HEK293 (cell line): ENCODE measurements around the gene LRIT1.

Experiments
- CTCF ChIA-PET: fragments of 350-600 bp; formaldehyde crosslinking; extraction: SDS; loops from one replicate; lab custom pipeline; 2021; ENCODE audit warnings: antibody characterized with exemption; lab: Yijun Ruan, JAX
- POLR2A ChIA-PET: fragments of 300-600 bp; formaldehyde crosslinking; extraction: SDS; loops from one replicate; lab custom pipeline; 2020; ENCODE audit warnings: antibody characterized with exemption, inconsistent platforms; lab: Yijun Ruan, JAX
- H3K27ac ChIP-seq: fragments of 200-500 bp; sonication (Bioruptor generic); 2 replicates; pipeline ENCODE4 v1.5.1; 2014; ENCODE audit warnings: low read depth, low read length, control low read depth, inconsistent platforms; ENCODE audit errors: extremely low read depth
- H3K36me3 ChIP-seq, 2 experiments: fragments of 200-500 bp in 1 of 2; sonication (Bioruptor generic) in 1 of 2; 1 replicate in 1 of 2; 2 replicates in 1 of 2; pipeline ENCODE4 v1.5.1; 2014 to 2017; ENCODE audit warnings: inconsistent platforms in 2 of 2, low read length in 2 of 2; ENCODE audit not compliant: control insufficient read depth in 2 of 2, insufficient read depth in 1 of 2
- H3K4me1 ChIP-seq: fragments of 200-500 bp; sonication (Bioruptor generic); 2 replicates; pipeline ENCODE4 v1.5.1; 2014; ENCODE audit warnings: mild to moderate bottlenecking, low read length, inconsistent platforms; ENCODE audit not compliant: control insufficient read depth, insufficient read depth
- H3K4me3 ChIP-seq: 2 replicates; pipeline ENCODE4 v1.5.1; 2011; ENCODE audit warnings: low read depth, mild to moderate bottlenecking, control low read depth, low read length, moderate library complexity
- H3K9me3 ChIP-seq: fragments of 200-500 bp; sonication (Bioruptor generic); 2 replicates; pipeline ENCODE4 v1.5.1; 2014; ENCODE audit warnings: low read depth, low read length, inconsistent platforms; ENCODE audit not compliant: control insufficient read depth, insufficient read depth
- GLI2 ChIP-seq: fragments of 450-650 bp; formaldehyde crosslinking; IDR thresholded peaks from 2 replicates; pipeline ENCODE4; 2017; ENCODE audit warnings: missing biosample characterization, missing genetic modification characterization, low read depth, borderline replicate concordance
- KLF8 ChIP-seq: fragments of 450-650 bp; formaldehyde crosslinking; IDR thresholded peaks from 2 replicates; pipeline ENCODE4 v1.5.1; 2016; ENCODE audit warnings: missing biosample characterization, missing genetic modification characterization
- KLF9 ChIP-seq: fragments of 450-650 bp; formaldehyde crosslinking; IDR thresholded peaks from 2 replicates; pipeline ENCODE4 v1.5.1; 2016; ENCODE audit warnings: missing biosample characterization, missing genetic modification characterization, low read depth
- MZF1 ChIP-seq: fragments of 450-650 bp; formaldehyde crosslinking; IDR thresholded peaks from 2 replicates; pipeline ENCODE4 v1.5.1; 2017; ENCODE audit warnings: missing biosample characterization, missing genetic modification characterization, borderline replicate concordance
- ZBTB17 ChIP-seq: fragments of 450-650 bp; formaldehyde crosslinking; IDR thresholded peaks from 2 replicates; pipeline ENCODE4 v1.5.1; 2016; ENCODE audit warnings: missing biosample characterization, missing genetic modification characterization
- ZBTB21 ChIP-seq: fragments of 450-650 bp; formaldehyde crosslinking; IDR thresholded peaks from 2 replicates; pipeline ENCODE4 v1.5.1; 2017; ENCODE audit warnings: missing biosample characterization, missing genetic modification characterization
- ZFP37 ChIP-seq: fragments of 450-650 bp; formaldehyde crosslinking; IDR thresholded peaks from 2 replicates; pipeline ENCODE4 v1.5.1; 2016; ENCODE audit warnings: missing biosample characterization, missing genetic modification characterization
- ZFP69B ChIP-seq: fragments of 450-650 bp; formaldehyde crosslinking; IDR thresholded peaks from 2 replicates; pipeline ENCODE4 v1.5.1; 2016; ENCODE audit warnings: missing biosample characterization, missing genetic modification characterization
- ZNF202 ChIP-seq: fragments of 450-650 bp; formaldehyde crosslinking; IDR thresholded peaks from 2 replicates; pipeline ENCODE4 v1.5.1; 2016; ENCODE audit warnings: missing biosample characterization, missing genetic modification characterization, borderline replicate concordance
- ZNF24 ChIP-seq: fragments of 450-650 bp; formaldehyde crosslinking; IDR thresholded peaks from 2 replicates; pipeline ENCODE4 v1.5.1; 2016; ENCODE audit warnings: missing biosample characterization, missing genetic modification characterization
- ZNF302 ChIP-seq: fragments of 450-650 bp; formaldehyde crosslinking; IDR thresholded peaks from 2 replicates; pipeline ENCODE4 v1.5.1; 2016; ENCODE audit warnings: missing biosample characterization, missing genetic modification characterization, low read depth
- ZNF416 ChIP-seq: fragments of 450-650 bp; formaldehyde crosslinking; IDR thresholded peaks from 2 replicates; pipeline ENCODE4 v1.5.1; 2016; ENCODE audit warnings: missing biosample characterization, missing genetic modification characterization
- ZNF580 ChIP-seq: fragments of 450-650 bp; formaldehyde crosslinking; IDR thresholded peaks from 2 replicates; pipeline ENCODE4 v1.5.1; 2016; ENCODE audit warnings: missing biosample characterization, missing genetic modification characterization
- ZNF585B ChIP-seq: fragments of 450-650 bp; formaldehyde crosslinking; IDR thresholded peaks from 2 replicates; pipeline ENCODE4 v1.5.1; 2016; ENCODE audit warnings: missing biosample characterization, missing genetic modification characterization
- ZNF654 ChIP-seq: fragments of 450-650 bp; formaldehyde crosslinking; IDR thresholded peaks from 2 replicates; pipeline ENCODE4 v1.5.1; 2016; ENCODE audit warnings: low read depth, missing biosample characterization, missing genetic modification characterization
- ZNF768 ChIP-seq: fragments of 450-650 bp; formaldehyde crosslinking; IDR thresholded peaks from 2 replicates; pipeline ENCODE4 v1.5.1; 2018; ENCODE audit warnings: missing biosample characterization, mild to moderate bottlenecking, missing genetic modification characterization
- ZNF837 ChIP-seq: fragments of 450-650 bp; formaldehyde crosslinking; IDR thresholded peaks from 2 replicates; pipeline ENCODE4 v1.5.1; 2016; ENCODE audit warnings: missing biosample characterization, missing genetic modification characterization
- ZNF843 ChIP-seq: fragments of 450-650 bp; formaldehyde crosslinking; IDR thresholded peaks from 2 replicates; pipeline ENCODE4 v1.5.1; 2016; ENCODE audit warnings: missing biosample characterization, missing genetic modification characterization
- ZSCAN16 ChIP-seq: fragments of 450-650 bp; formaldehyde crosslinking; IDR thresholded peaks from 2 replicates; pipeline ENCODE4 v1.5.1; 2016; ENCODE audit warnings: missing biosample characterization, missing genetic modification characterization
- ZSCAN18 ChIP-seq: fragments of 450-650 bp; formaldehyde crosslinking; IDR thresholded peaks from 2 replicates; pipeline ENCODE4 v1.5.1; 2016; ENCODE audit warnings: missing biosample characterization, missing genetic modification characterization
- ZXDB ChIP-seq: fragments of 450-650 bp; formaldehyde crosslinking; IDR thresholded peaks from 2 replicates; pipeline ENCODE4 v1.5.1; 2016; ENCODE audit warnings: missing biosample characterization, missing genetic modification characterization
- TF ChIP-seq, protein P1 (sequence below): fragments of 450-650 bp; formaldehyde crosslinking; IDR thresholded peaks from 2 replicates; pipeline ENCODE4 v1.5.1; 2016; ENCODE audit warnings: missing biosample characterization, missing genetic modification characterization, low read depth

The LRIT1 gene

GRCh38 chr10:84198206-84198915 lies 43.0 kb downstream of the LRIT1 start:
- no peak for TF ChIP-seq ZSCAN18 (tag by site-specific recombination)
- TF ChIP-seq, all 188 proteins: peak for 0
- H3K36me3 ChIP-seq: no peaks in the 10 kb centered on the region
- ChIA-PET CTCF (interaction anchor here (0.7 to 1.0 kb wide), 2 partner anchors 10 to 100 kb away, joined by 3 to 5 read pairs; no protein-coding TSS in a partner anchor), POLR2A (no interaction called here)
- peaks cover 8% of the 10 kb centered on the region for H3K4me1 ChIP-seq
- no peaks in the 10 kb centered on the region for H3K9me3 ChIP-seq
- H3K27ac ChIP-seq: no peak overlapping the region
- no peak overlapping the region for H3K4me3 ChIP-seq

DNA sequence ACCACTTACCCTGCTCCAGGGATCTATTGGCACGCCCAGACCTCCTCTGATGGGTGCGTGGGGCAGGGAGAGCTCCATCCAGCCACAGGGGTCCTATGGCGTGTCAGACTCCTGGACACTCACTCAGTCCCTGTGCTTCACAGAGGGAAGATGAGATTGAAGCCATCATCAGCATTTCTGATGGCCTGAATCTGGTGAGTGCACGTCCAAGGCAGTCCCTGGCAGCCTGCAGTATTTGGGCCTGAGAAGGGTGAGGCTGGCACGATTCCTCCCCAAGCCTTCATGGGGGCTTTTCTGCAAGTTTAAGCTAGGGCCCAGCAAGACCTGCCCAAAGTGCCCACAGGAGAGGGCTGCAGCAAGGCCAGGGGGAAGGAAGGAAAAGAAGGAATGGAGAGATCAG lies 43.7 kb downstream of the LRIT1 start:
- no peak overlapping the region for H3K27ac ChIP-seq
- TF ChIP-seq ZXDB (tag by site-specific recombination): no peak
- TF ChIP-seq ZSCAN18 (tag by site-specific recombination): no peak
- no peak for TF ChIP-seq ZNF585B (tag by site-specific recombination)
- TF ChIP-seq, protein P1, sequence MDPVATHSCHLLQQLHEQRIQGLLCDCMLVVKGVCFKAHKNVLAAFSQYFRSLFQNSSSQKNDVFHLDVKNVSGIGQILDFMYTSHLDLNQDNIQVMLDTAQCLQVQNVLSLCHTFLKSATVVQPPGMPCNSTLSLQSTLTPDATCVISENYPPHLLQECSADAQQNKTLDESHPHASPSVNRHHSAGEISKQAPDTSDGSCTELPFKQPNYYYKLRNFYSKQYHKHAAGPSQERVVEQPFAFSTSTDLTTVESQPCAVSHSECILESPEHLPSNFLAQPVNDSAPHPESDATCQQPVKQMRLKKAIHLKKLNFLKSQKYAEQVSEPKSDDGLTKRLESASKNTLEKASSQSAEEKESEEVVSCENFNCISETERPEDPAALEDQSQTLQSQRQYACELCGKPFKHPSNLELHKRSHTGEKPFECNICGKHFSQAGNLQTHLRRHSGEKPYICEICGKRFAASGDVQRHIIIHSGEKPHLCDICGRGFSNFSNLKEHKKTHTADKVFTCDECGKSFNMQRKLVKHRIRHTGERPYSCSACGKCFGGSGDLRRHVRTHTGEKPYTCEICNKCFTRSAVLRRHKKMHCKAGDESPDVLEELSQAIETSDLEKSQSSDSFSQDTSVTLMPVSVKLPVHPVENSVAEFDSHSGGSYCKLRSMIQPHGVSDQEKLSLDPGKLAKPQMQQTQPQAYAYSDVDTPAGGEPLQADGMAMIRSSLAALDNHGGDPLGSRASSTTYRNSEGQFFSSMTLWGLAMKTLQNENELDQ (tag by site-specific recombination): no peak
- TF ChIP-seq ZNF416: no peak
- TF ChIP-seq KLF9: no peak
- no peak for TF ChIP-seq ZNF302 (tag by site-specific recombination)
- H3K9me3 ChIP-seq: no peaks in the 10 kb centered on the region
- no peaks in the 10 kb centered on the region for H3K36me3 ChIP-seq
- POLR2A ChIA-PET: no interaction called here
- H3K4me3 ChIP-seq: no peak overlapping the region
- CTCF ChIA-PET: interaction anchor here (0.9 kb wide), 1 partner anchor 24 kb away, joined by 3 read pairs; the partner anchor contains the start of gene GPR15LG
- peaks cover 8% of the 10 kb centered on the region for H3K4me1 ChIP-seq

GRCh38 chr10:84196941-84197340 lies 44.4 kb downstream of the LRIT1 start:
- CTCF ChIA-PET: interaction anchor here (0.9 to 1.2 kb wide), 2 partner anchors 8 to 23 kb away, joined by 3 to 4 read pairs; partner anchors contain the start of gene GPR15LG
- H3K4me1 ChIP-seq: peaks cover 8% of the 10 kb centered on the region
- POLR2A ChIA-PET: no interaction called here
- H3K4me3 ChIP-seq: no peak overlapping the region
- TF ChIP-seq ZNF654 (tag by site-specific recombination): no peak
- no peak for TF ChIP-seq KLF8 (tag by site-specific recombination)
- no peak for TF ChIP-seq ZNF843 (tag by site-specific recombination)
- no peak for TF ChIP-seq GLI2 (tag by site-specific recombination)
- TF ChIP-seq ZNF302 (tag by site-specific recombination): no peak
- TF ChIP-seq ZNF837: no peak
- TF ChIP-seq ZNF24 (tag by site-specific recombination): no peak
- no peak for TF ChIP-seq ZNF202
- TF ChIP-seq ZNF580: no peak
- TF ChIP-seq ZFP37 (tag by site-specific recombination): no peak
- no peak for TF ChIP-seq ZNF768 (tag by site-specific recombination)
- TF ChIP-seq ZSCAN16 (tag by site-specific recombination): no peak
- TF ChIP-seq ZBTB17 (tag by site-specific recombination): no peak
- TF ChIP-seq ZFP69B (tag by site-specific recombination): no peak
- no peak for TF ChIP-seq MZF1 (tag by site-specific recombination)
- no peak for TF ChIP-seq ZBTB21 (tag by site-specific recombination)
- H3K36me3 ChIP-seq: no peaks in the 10 kb centered on the region
- no peak overlapping the region for H3K27ac ChIP-seq
- no peaks in the 10 kb centered on the region for H3K9me3 ChIP-seq
